Calu3 (cell line): ENCODE data around the gene FCMR. TPM values are rescaled to one million over a fixed set of nuclear protein-coding genes. Genes with fewer than 3 reads are reported as not detected.

Source experiments
- BruUV-seq: library from RNA; stranded (reverse); fragments of 400-500 nt; replicated peaks from 2 replicates; lab custom pipeline; 2021; lab: Mats Ljungman, UMichigan
- CTCF ChIA-PET: fragments of 300-600 bp; sonication (Branson Sonifier 250); formaldehyde crosslinking; loops from one replicate; lab custom pipeline; 2022; ENCODE audit warnings: antibody characterized with exemption; lab: Charles Lee
- DNase-seq: peaks from one replicate; pipeline ENCODE4 v3.0.0; 2022
- H3K27ac Mint-ChIP-seq: one replicate; pipeline ENCODE4 v1.8.0; 2022; ENCODE audit warnings: mixed read lengths; ENCODE audit not compliant: unreplicated experiment
- H3K27me3 Mint-ChIP-seq: one replicate; pipeline ENCODE4 v1.8.0; 2022; ENCODE audit warnings: mixed read lengths; ENCODE audit not compliant: unreplicated experiment
- H3K36me3 Mint-ChIP-seq: one replicate; pipeline ENCODE4 v1.8.0; 2022; ENCODE audit warnings: mild to moderate bottlenecking, moderate library complexity, mixed read lengths; ENCODE audit not compliant: insufficient read depth, unreplicated experiment
- H3K4me1 Mint-ChIP-seq: one replicate; pipeline ENCODE4 v1.8.0; 2022; ENCODE audit warnings: mild to moderate bottlenecking, low read depth, mixed read lengths; ENCODE audit not compliant: unreplicated experiment
- H3K4me3 Mint-ChIP-seq: one replicate; pipeline ENCODE4 v1.8.0; 2022; ENCODE audit warnings: mild to moderate bottlenecking, low read depth, moderate library complexity, mixed read lengths; ENCODE audit not compliant: unreplicated experiment
- H3K9me3 Mint-ChIP-seq: one replicate; pipeline ENCODE4 v1.8.0; 2022; ENCODE audit warnings: low read depth, mixed read lengths; ENCODE audit not compliant: unreplicated experiment
- intact Hi-C: fragments of 100-400 bp; cut with micrococcal nuclease; formaldehyde crosslinking; loops from one replicate; pipeline ENCODE4 v1.10.0; 2022; ENCODE audit not compliant: unreplicated experiment
- total RNA-seq: library from RNA; stranded (reverse); gene quantifications from 2 replicates; pipeline ENCODE4 v1.2.3, GENCODE V29; 2022
- TF ChIP-seq, protein P1 (sequence below): fragments of 200-600 bp; IDR thresholded peaks from one replicate; pipeline ENCODE4 v1.8.0; 2022; ENCODE audit warnings: antibody characterized with exemption; ENCODE audit not compliant: unreplicated experiment

The FCMR gene
- total RNA-seq, 1 experiment from 2014 or later = 1.1 TPM

- DNase-seq = no peak
- Mint-ChIP-seq H3K27me3 (peaks cover 22% of the 10 kb centered on the region), H3K9me3 (no peaks in the 10 kb centered on the region), H3K4me1 (peaks cover 22% of the 10 kb centered on the region), H3K27ac (no peak overlapping the region), H3K36me3 (no peaks in the 10 kb centered on the region), H3K4me3 (no peak overlapping the region)
- TF ChIP-seq, protein P1, sequence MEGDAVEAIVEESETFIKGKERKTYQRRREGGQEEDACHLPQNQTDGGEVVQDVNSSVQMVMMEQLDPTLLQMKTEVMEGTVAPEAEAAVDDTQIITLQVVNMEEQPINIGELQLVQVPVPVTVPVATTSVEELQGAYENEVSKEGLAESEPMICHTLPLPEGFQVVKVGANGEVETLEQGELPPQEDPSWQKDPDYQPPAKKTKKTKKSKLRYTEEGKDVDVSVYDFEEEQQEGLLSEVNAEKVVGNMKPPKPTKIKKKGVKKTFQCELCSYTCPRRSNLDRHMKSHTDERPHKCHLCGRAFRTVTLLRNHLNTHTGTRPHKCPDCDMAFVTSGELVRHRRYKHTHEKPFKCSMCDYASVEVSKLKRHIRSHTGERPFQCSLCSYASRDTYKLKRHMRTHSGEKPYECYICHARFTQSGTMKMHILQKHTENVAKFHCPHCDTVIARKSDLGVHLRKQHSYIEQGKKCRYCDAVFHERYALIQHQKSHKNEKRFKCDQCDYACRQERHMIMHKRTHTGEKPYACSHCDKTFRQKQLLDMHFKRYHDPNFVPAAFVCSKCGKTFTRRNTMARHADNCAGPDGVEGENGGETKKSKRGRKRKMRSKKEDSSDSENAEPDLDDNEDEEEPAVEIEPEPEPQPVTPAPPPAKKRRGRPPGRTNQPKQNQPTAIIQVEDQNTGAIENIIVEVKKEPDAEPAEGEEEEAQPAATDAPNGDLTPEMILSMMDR = no peak
- BruUV-seq = no TSS peak
- CTCF ChIA-PET = no interaction called here
- intact Hi-C loops = no loop called here
These were observed 18.1 kb downstream of the FCMR start for GRCh38 chr1:206903687-206904086.

- Mint-ChIP-seq H3K4me3 (no peak overlapping the region), H3K27me3 (peaks cover 27% of the 10 kb centered on the region), H3K9me3 (no peaks in the 10 kb centered on the region), H3K4me1 (peaks cover 28% of the 10 kb centered on the region), H3K36me3 (no peaks in the 10 kb centered on the region), H3K27ac (no peak overlapping the region)
- CTCF ChIA-PET = no interaction called here
- TF ChIP-seq, protein P1 = no peak
- DNase-seq = no peak
- BruUV-seq = no TSS peak
- intact Hi-C loops = no loop called here
These were observed 19.0 kb downstream of the FCMR start for GRCh38 chr1:206902702-206903101.

- no peak overlapping the region for H3K27ac Mint-ChIP-seq
- intact Hi-C loops = no loop called here
- peaks cover 27% of the 10 kb centered on the region for H3K27me3 Mint-ChIP-seq
- no peak for DNase-seq
- no peak overlapping the region for H3K4me3 Mint-ChIP-seq
- peaks cover 28% of the 10 kb centered on the region for H3K4me1 Mint-ChIP-seq
- no TSS peak for BruUV-seq
- CTCF ChIA-PET = no interaction called here
- H3K36me3 Mint-ChIP-seq = no peaks in the 10 kb centered on the region
- TF ChIP-seq, protein P1 = no peak
- no peaks in the 10 kb centered on the region for H3K9me3 Mint-ChIP-seq
These were observed 19.8 kb downstream of the FCMR start for GRCh38 chr1:206901944-206902343.

- intact Hi-C loops = no loop called here
- Mint-ChIP-seq H3K36me3 (no peaks in the 10 kb centered on the region), H3K4me3 (no peak overlapping the region), H3K4me1 (peaks cover 15% of the 10 kb centered on the region), H3K9me3 (no peaks in the 10 kb centered on the region), H3K27me3 (peaks cover 27% of the 10 kb centered on the region), H3K27ac (no peak overlapping the region)
- no TSS peak for BruUV-seq
- CTCF ChIA-PET = interaction anchor here (1.2 kb wide), 1 partner anchor 9 kb away, joined by 5 read pairs; no protein-coding TSS in a partner anchor
- TF ChIP-seq, protein P1 = no peak
- DNase-seq = no peak
These were observed 21.6 kb downstream of the FCMR start for GRCh38 chr1:206900149-206900548.
